WTC11 (cell line): ENCODE results near the gene SOX6. TPM values are rescaled to one million over a fixed set of nuclear protein-coding genes. Genes with fewer than 3 reads are reported as not detected.

Experiments
- ATAC-seq: fragments of 200-7000 bp; cut with Tn5 transposase; 2 replicates; pipeline ENCODE4 v1.10.0; 2021; ENCODE audit warnings: mild to moderate bottlenecking, moderate library complexity
- CTCF ChIA-PET: fragments of 300-600 bp; sonication (Branson Sonifier 250); formaldehyde crosslinking; loops from one replicate; lab custom pipeline; 2021; ENCODE audit warnings: antibody characterized with exemption; lab: Charles Lee
- POLR2A ChIA-PET: fragments of 350-600 bp; sonication (Branson Sonifier 250); formaldehyde crosslinking; loops from one replicate; lab custom pipeline; 2021; ENCODE audit warnings: antibody characterized with exemption; lab: Charles Lee
- DNase-seq: peaks from one replicate; pipeline ENCODE4 v3.0.0; 2021; ENCODE audit warnings: low spot score
- H3K27ac Mint-ChIP-seq: 2 replicates; pipeline ENCODE4 v1.8.0; 2021; ENCODE audit warnings: mixed read lengths
- H3K27me3 Mint-ChIP-seq: 2 replicates; pipeline ENCODE4 v1.8.0; 2021; ENCODE audit warnings: low read depth, mild to moderate bottlenecking, moderate library complexity, mixed read lengths
- H3K36me3 Mint-ChIP-seq: 2 replicates; pipeline ENCODE4 v1.8.0; 2021; ENCODE audit warnings: mixed read lengths
- H3K4me1 Mint-ChIP-seq: 2 replicates; pipeline ENCODE4 v1.8.0; 2022; ENCODE audit warnings: mixed read lengths
- H3K4me3 Mint-ChIP-seq: 2 replicates; pipeline ENCODE4 v1.8.0; 2021; ENCODE audit warnings: mild to moderate bottlenecking, moderate library complexity, mixed read lengths
- H3K9me3 Mint-ChIP-seq: 2 replicates; pipeline ENCODE4 v1.8.0; 2021; ENCODE audit warnings: mixed read lengths
- HMGA2 ChIP-seq: fragments of 250-450 bp; sonication (Bioruptor Pico); IDR thresholded peaks from 2 replicates; pipeline ENCODE4 v1.4.0; 2021; ENCODE audit warnings: mild to moderate bottlenecking, moderate library complexity
- IRF2 ChIP-seq: sonication (generic); formaldehyde crosslinking; IDR thresholded peaks from 2 replicates; pipeline ENCODE4 v1.8.0; 2022; ENCODE audit warnings: low read depth, missing genetic modification reagents, borderline replicate concordance
- SOX15 ChIP-seq: fragments of 250-450 bp; sonication (Bioruptor Pico); IDR thresholded peaks from 2 replicates; pipeline ENCODE4 v1.9.0; 2021; ENCODE audit warnings: mild to moderate bottlenecking
- ZNF423 ChIP-seq: fragments of 250-450 bp; sonication (Bioruptor Pico); IDR thresholded peaks from 2 replicates; pipeline ENCODE4 v2.1.2; 2022; ENCODE audit warnings: mild to moderate bottlenecking, moderate library complexity
- total RNA-seq: library from RNA; stranded (reverse); gene quantifications from 3 replicates; pipeline ENCODE4 v1.2.3, GENCODE V29; 2021
- TF ChIP-seq, protein P1 (sequence below): fragments of 250-450 bp; sonication (Bioruptor Pico); IDR thresholded peaks from 2 replicates; pipeline ENCODE4 v1.9.0; 2021; ENCODE audit warnings: moderate library complexity, mild to moderate bottlenecking, inconsistent platforms, borderline replicate concordance
- TF ChIP-seq, protein P2 (sequence below): sonication (generic); formaldehyde crosslinking; IDR thresholded peaks from 2 replicates; pipeline ENCODE4 v1.8.1; 2022; ENCODE audit warnings: low read depth, missing genetic modification reagents, borderline replicate concordance
- TF ChIP-seq, protein P3 (sequence below): sonication (generic); formaldehyde crosslinking; IDR thresholded peaks from 2 replicates; pipeline ENCODE4 v1.8.0; 2022; ENCODE audit warnings: mild to moderate bottlenecking, missing genetic modification reagents
- TF ChIP-seq, protein P4 (sequence below): sonication (generic); formaldehyde crosslinking; IDR thresholded peaks from 2 replicates; pipeline ENCODE4 v1.8.0; 2022; ENCODE audit warnings: mild to moderate bottlenecking, missing genetic modification reagents
- TF ChIP-seq, protein P5 (sequence below): sonication (generic); formaldehyde crosslinking; IDR thresholded peaks from 2 replicates; pipeline ENCODE4 v1.8.0; 2022; ENCODE audit warnings: missing genetic modification reagents
- TF ChIP-seq, protein P6 (sequence below): sonication (generic); formaldehyde crosslinking; IDR thresholded peaks from 2 replicates; pipeline ENCODE4 v1.8.0; 2022; ENCODE audit warnings: mild to moderate bottlenecking, missing genetic modification reagents
- TF ChIP-seq, protein P7 (sequence below): sonication (generic); formaldehyde crosslinking; IDR thresholded peaks from 2 replicates; pipeline ENCODE4 v1.8.1; 2022; ENCODE audit warnings: mild to moderate bottlenecking, moderate library complexity, missing genetic modification reagents

SOX6 gene
- total RNA-seq, 1 experiment from 2014 or later: 0.13 TPM

DNA sequence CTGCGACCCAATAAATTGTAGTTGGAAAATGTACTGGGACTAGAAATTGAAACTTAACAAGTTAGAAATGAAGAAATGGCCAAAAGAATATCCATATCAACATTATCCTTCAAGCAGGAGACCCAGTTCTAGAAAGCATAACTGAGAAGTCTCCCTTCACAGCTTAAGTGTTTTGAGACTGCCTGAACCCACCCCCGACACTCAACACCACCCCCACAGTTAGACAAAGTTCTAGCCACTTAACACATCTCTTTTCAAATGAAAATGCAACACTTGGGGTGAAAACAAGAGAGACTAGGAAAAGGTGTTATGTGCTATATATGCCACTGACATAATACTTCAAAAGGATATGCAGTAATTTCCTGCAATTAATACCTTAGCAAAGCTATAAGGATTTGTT lies 184.5 kb downstream of the SOX6 start:
- peak overlapping the region; percentile 34 for H3K27ac Mint-ChIP-seq
- H3K4me3 Mint-ChIP-seq: peak overlapping the region; percentile 16; the same call in 1 of the 2 replicates
- ChIA-PET POLR2A (no interaction called here), CTCF (interaction anchor here (1.4 kb wide), 1 partner anchor 183 kb away, joined by 3 read pairs; no protein-coding TSS in a partner anchor)
- no peaks in the 10 kb centered on the region for H3K27me3 Mint-ChIP-seq
- no peaks in the 10 kb centered on the region for H3K36me3 Mint-ChIP-seq
- ATAC-seq: peak; percentile 41
- H3K4me1 Mint-ChIP-seq: peaks cover 36% of the 10 kb centered on the region
- no peak for TF ChIP-seq ZNF423 (CRISPR knock-in tag)
- TF ChIP-seq SOX15: no peak
- TF ChIP-seq, protein P1, sequence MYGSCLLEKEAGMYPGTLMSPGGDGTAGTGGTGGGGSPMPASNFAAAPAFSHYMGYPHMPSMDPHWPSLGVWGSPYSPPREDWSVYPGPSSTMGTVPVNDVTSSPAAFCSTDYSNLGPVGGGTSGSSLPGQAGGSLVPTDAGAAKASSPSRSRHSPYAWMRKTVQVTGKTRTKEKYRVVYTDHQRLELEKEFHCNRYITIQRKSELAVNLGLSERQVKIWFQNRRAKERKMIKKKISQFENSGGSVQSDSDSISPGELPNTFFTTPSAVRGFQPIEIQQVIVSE (CRISPR knock-in tag): no peak
- no peak for DNase-seq
- no peaks in the 10 kb centered on the region for H3K9me3 Mint-ChIP-seq

DNA sequence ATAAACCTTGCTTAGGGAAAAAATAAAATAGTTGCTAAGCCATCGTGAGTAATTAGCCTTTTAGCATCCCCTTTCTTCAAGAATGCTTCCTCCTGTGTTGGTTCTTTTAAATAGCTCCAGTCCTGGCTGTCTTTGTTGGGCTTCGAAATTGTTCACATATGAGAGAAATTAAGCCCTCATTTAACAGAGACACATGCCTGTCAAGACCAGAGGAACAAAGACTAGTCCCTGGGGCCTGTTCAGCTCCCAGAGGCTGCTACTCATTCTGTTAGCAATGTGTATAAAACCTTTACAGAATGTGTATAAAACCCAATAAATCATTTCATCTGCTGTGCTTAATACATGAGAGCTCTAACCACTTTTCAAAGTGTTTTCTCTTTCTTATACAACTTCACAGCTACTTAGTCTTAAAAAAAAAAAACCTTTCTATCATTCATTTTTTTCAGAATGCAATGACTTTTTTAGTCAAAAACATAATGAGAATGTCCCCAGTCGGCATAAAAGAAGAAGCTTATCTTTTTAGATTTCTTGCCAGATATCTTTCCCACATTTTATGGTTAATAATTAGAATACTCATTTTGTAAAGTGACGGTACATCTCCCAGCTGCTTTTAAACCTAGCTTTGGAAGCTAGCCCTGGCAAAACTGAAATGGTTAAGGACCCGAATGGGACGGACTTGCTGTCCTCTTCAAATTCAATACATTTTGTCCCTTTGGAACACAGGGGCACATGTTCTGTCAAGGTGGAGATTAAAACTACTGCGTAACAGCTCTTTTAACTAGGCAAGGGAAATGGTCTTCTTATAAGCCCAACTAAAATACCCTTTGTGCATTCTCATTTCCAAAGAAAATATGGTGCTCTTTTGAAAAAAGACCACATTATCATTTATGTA lies 186.1 kb downstream of the SOX6 start:
- Mint-ChIP-seq H3K4me3 (no peak overlapping the region), H3K27me3 (no peaks in the 10 kb centered on the region), H3K36me3 (no peaks in the 10 kb centered on the region), H3K9me3 (no peaks in the 10 kb centered on the region), H3K27ac (no peak overlapping the region), H3K4me1 (peaks cover 36% of the 10 kb centered on the region)
- DNase-seq: no peak
- peak; percentile 50 for ATAC-seq
- POLR2A ChIA-PET: no interaction called here
- TF ChIP-seq, protein P2, sequence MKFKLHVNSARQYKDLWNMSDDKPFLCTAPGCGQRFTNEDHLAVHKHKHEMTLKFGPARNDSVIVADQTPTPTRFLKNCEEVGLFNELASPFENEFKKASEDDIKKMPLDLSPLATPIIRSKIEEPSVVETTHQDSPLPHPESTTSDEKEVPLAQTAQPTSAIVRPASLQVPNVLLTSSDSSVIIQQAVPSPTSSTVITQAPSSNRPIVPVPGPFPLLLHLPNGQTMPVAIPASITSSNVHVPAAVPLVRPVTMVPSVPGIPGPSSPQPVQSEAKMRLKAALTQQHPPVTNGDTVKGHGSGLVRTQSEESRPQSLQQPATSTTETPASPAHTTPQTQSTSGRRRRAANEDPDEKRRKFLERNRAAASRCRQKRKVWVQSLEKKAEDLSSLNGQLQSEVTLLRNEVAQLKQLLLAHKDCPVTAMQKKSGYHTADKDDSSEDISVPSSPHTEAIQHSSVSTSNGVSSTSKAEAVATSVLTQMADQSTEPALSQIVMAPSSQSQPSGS (CRISPR knock-in tag): no peak
- TF ChIP-seq IRF2 (CRISPR knock-in tag): no peak
- TF ChIP-seq, protein P3, sequence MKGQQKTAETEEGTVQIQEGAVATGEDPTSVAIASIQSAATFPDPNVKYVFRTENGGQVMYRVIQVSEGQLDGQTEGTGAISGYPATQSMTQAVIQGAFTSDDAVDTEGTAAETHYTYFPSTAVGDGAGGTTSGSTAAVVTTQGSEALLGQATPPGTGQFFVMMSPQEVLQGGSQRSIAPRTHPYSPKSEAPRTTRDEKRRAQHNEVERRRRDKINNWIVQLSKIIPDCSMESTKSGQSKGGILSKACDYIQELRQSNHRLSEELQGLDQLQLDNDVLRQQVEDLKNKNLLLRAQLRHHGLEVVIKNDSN: no peak
- TF ChIP-seq, protein P4, sequence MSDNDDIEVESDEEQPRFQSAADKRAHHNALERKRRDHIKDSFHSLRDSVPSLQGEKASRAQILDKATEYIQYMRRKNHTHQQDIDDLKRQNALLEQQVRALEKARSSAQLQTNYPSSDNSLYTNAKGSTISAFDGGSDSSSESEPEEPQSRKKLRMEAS: no peak
- no peak for TF ChIP-seq HMGA2
- TF ChIP-seq, protein P5, sequence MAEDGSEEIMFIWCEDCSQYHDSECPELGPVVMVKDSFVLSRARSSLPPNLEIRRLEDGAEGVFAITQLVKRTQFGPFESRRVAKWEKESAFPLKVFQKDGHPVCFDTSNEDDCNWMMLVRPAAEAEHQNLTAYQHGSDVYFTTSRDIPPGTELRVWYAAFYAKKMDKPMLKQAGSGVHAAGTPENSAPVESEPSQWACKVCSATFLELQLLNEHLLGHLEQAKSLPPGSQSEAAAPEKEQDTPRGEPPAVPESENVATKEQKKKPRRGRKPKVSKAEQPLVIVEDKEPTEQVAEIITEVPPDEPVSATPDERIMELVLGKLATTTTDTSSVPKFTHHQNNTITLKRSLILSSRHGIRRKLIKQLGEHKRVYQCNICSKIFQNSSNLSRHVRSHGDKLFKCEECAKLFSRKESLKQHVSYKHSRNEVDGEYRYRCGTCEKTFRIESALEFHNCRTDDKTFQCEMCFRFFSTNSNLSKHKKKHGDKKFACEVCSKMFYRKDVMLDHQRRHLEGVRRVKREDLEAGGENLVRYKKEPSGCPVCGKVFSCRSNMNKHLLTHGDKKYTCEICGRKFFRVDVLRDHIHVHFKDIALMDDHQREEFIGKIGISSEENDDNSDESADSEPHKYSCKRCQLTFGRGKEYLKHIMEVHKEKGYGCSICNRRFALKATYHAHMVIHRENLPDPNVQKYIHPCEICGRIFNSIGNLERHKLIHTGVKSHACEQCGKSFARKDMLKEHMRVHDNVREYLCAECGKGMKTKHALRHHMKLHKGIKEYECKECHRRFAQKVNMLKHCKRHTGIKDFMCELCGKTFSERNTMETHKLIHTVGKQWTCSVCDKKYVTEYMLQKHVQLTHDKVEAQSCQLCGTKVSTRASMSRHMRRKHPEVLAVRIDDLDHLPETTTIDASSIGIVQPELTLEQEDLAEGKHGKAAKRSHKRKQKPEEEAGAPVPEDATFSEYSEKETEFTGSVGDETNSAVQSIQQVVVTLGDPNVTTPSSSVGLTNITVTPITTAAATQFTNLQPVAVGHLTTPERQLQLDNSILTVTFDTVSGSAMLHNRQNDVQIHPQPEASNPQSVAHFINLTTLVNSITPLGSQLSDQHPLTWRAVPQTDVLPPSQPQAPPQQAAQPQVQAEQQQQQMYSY (CRISPR knock-in tag): no peak
- TF ChIP-seq, protein P6, sequence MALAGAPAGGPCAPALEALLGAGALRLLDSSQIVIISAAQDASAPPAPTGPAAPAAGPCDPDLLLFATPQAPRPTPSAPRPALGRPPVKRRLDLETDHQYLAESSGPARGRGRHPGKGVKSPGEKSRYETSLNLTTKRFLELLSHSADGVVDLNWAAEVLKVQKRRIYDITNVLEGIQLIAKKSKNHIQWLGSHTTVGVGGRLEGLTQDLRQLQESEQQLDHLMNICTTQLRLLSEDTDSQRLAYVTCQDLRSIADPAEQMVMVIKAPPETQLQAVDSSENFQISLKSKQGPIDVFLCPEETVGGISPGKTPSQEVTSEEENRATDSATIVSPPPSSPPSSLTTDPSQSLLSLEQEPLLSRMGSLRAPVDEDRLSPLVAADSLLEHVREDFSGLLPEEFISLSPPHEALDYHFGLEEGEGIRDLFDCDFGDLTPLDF (CRISPR knock-in tag): no peak
- TF ChIP-seq, protein P7, sequence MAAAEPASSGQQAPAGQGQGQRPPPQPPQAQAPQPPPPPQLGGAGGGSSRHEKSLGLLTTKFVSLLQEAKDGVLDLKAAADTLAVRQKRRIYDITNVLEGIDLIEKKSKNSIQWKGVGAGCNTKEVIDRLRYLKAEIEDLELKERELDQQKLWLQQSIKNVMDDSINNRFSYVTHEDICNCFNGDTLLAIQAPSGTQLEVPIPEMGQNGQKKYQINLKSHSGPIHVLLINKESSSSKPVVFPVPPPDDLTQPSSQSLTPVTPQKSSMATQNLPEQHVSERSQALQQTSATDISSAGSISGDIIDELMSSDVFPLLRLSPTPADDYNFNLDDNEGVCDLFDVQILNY (CRISPR knock-in tag): no peak
- CTCF ChIA-PET: no interaction called here
